ENCODE results near the gene STARD8.

DNA sequence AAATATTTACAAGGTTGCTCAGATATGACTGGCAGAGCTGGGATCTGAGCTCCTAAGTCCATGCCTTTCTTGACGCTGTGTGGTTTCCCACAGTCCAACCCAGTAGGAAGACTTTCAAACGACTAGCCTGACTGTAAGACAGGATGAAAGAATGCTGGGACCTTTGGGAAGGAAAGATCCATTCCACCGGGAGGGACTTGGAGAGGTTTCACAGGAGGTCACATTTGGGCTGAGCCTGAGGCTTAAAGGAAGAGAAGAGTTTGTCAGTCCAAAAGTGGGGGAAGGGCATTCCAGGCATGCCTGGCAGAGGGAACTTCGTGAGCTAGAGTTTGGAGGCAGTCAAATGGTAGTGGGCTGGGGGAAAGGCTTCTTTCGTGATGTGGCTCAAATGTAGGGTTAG lies 1.5 kb downstream of the STARD8 start:
- TF ChIP-seq POLR2A (IDR thresholded peaks at IDR 0.05; ENCODE audit: low read length) (no peak), GATA1 (IDR thresholded peaks at IDR 0.05; ENCODE audit: low read depth, low read length) (no peak)

All from erythroblast (primary cell).